ENCODE data around the gene C17orf100. TPM values are rescaled to one million over a fixed set of nuclear protein-coding genes. Genes with fewer than 3 reads are reported as not detected.
"Not testable (repeated sequence)": the region's sequence is repeated elsewhere in the genome, so short reads cannot be mapped to it uniquely, and the experiment has no call there.

Gene C17orf100
- total RNA-seq, 1 donor from 2014 or later = 1.9 TPM

GRCh38 chr17:6686026-6686425 lies 34.5 kb downstream of the C17orf100 start:
- DNase-seq (ENCODE audit: low spot score) (no peak), ATAC-seq (peak; percentile 25)

- ATAC-seq (no peak), DNase-seq (ENCODE audit: low spot score) (no peak)
Measured at GRCh38 chr17:6688944-6689343, 37.4 kb downstream of the C17orf100 start.

GRCh38 chr17:6690641-6691040 lies 39.1 kb downstream of the C17orf100 start:
- DNase-seq (ENCODE audit: low spot score) (no peak), ATAC-seq (peak; percentile 4)

GRCh38 chr17:6691546-6691945 lies 40.0 kb downstream of the C17orf100 start:
- ATAC-seq (no peak), DNase-seq (ENCODE audit: low spot score) (no peak)

GRCh38 chr17:6691958-6692357 lies 40.4 kb downstream of the C17orf100 start:
- not testable (repeated sequence) for ATAC-seq; DNase-seq (ENCODE audit: low spot score)

GRCh38 chr17:6695051-6695450 lies 43.5 kb downstream of the C17orf100 start:
- DNase-seq (ENCODE audit: low spot score) = no peak
- no peak for ATAC-seq

GRCh38 chr17:6695565-6695964 lies 44.0 kb downstream of the C17orf100 start:
- ATAC-seq (no peak), DNase-seq (ENCODE audit: low spot score) (no peak)

- ATAC-seq = no peak
- no peak for DNase-seq (ENCODE audit: low spot score)
Measured at GRCh38 chr17:6696906-6697305, 45.3 kb downstream of the C17orf100 start.

GRCh38 chr17:6698004-6698403 lies 46.4 kb downstream of the C17orf100 start:
- DNase-seq (ENCODE audit: low spot score) (no peak), ATAC-seq (no peak)

GRCh38 chr17:6699997-6700947 lies 48.7 kb downstream of the C17orf100 start:
- ATAC-seq (peak; percentile 68), DNase-seq (ENCODE audit: low spot score) (peak; percentile 89)

GRCh38 chr17:6700948-6701307 lies 49.4 kb downstream of the C17orf100 start:
- ATAC-seq (no peak), DNase-seq (ENCODE audit: low spot score) (no peak)

GRCh38 chr17:6701719-6702118 lies 50.2 kb downstream of the C17orf100 start:
- ATAC-seq (no peak), DNase-seq (ENCODE audit: low spot score) (no peak)

- DNase-seq (ENCODE audit: low spot score) (peak; percentile 84), ATAC-seq (peak; percentile 48)
Measured at GRCh38 chr17:6702567-6703215, 51.1 kb downstream of the C17orf100 start.

Other genes starting within 250 kb of the C17orf100 start
- not detected for gene AIPL1, start 216.6 kb upstream of the C17orf100 start, total RNA-seq
- gene PIMREG, start 207.3 kb upstream of the C17orf100 start, total RNA-seq = 0.23 TPM
- 1.8 TPM for gene PITPNM3, start 95.2 kb upstream of the C17orf100 start, total RNA-seq
- 3.1 TPM for gene KIAA0753, start 11.1 kb upstream of the C17orf100 start, total RNA-seq
- gene TXNDC17, start 10.7 kb upstream of the C17orf100 start, total RNA-seq = 59.2 TPM
- gene MED31, start 157 bp upstream of the C17orf100 start, total RNA-seq = 6.5 TPM
- 273 TPM for gene SLC13A5, start 61.6 kb downstream of the C17orf100 start, total RNA-seq
- gene XAF1, start 104.3 kb downstream of the C17orf100 start, total RNA-seq = 27.2 TPM
- 0.13 TPM for gene FBXO39, start 124.5 kb downstream of the C17orf100 start, total RNA-seq
- gene TEKT1, start 180.0 kb downstream of the C17orf100 start, total RNA-seq = not detected